GM20431 (cell line): Measurements from ENCODE around the gene CYTH1.

Experiments
- in situ Hi-C: fragments of 300-500 bp; cut with MseI, MboI; formaldehyde crosslinking; loops from one replicate; pipeline ENCODE4 v1.15.0; 2020; ENCODE audit warnings: low sequenced_read_pairs; ENCODE audit not compliant: unreplicated experiment

Gene CYTH1

DNA sequence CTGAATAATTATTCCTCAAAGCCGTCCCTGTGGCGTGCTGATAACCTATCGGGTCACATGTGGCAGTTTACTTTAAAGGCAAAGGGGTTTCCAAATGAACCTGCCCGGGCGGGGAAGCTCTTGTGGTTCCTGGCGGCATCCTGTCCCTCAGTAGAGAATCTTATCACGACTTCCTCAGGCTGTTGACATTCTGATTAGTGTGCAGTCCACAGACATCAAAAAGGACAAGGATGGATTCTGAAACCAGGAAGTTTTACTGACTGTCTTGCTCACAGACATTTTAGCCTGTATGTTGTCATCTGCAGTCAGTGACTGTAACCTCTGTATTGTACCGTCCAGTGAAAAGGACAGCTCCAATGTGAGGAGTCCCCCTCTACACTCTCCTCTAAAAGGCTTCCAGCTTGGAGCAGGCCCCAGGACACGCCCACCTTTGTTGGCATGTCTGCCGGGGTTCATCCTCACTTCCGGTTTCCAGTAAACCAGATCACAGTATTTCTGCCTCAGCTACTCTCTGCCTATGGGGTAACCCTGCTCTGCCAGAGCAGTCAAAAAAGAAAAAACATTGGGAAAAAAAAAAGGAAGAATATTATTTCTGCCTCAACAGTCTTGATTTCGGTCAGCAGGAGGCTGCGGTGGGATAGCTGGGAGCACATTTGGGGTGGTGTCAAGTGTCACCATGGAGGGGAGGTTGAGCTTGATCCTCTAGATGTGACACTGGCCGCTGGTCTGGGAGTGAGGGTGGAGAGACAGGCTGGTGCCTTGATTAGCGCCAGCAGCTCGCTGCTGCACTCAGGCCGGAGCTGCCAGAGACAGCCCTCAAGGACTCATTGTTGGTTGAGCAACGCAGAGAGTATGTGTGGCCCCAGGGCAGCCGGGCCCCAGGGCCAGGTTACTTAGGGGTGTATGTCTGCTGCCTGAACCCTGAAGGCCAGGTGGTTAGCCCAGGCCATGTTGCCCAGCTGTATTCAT, 115.8 kb downstream of the CYTH1 start:
- in situ Hi-C loops: no loop called here

DNA sequence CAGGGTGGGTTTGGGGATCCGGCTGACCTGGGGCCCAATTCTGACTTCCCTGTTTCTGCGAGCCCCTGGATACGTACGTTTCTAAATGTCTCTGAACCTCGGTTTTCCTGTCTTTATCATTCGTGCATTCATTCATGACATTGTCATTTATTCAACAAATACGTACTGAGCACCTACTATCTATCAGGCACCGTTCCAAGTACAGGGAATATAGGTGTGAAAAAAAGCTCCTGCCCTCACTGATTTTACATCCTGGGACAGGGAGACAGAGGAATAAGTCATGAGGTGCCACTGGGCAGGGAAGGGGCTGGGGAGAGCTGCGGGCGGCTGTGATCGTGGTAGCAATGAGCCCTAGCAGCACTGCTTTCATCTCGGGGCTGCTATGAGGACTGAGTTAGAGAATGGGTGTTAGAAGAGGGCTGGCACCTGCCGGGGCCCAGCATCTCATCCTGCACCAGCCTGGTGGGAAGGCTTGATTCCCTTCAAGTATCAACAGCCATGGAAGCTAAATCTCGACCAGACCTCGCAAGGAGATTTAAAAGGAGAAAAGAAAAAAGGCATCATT, 116.6 kb downstream of the CYTH1 start:
- in situ Hi-C loops: no loop called here

DNA sequence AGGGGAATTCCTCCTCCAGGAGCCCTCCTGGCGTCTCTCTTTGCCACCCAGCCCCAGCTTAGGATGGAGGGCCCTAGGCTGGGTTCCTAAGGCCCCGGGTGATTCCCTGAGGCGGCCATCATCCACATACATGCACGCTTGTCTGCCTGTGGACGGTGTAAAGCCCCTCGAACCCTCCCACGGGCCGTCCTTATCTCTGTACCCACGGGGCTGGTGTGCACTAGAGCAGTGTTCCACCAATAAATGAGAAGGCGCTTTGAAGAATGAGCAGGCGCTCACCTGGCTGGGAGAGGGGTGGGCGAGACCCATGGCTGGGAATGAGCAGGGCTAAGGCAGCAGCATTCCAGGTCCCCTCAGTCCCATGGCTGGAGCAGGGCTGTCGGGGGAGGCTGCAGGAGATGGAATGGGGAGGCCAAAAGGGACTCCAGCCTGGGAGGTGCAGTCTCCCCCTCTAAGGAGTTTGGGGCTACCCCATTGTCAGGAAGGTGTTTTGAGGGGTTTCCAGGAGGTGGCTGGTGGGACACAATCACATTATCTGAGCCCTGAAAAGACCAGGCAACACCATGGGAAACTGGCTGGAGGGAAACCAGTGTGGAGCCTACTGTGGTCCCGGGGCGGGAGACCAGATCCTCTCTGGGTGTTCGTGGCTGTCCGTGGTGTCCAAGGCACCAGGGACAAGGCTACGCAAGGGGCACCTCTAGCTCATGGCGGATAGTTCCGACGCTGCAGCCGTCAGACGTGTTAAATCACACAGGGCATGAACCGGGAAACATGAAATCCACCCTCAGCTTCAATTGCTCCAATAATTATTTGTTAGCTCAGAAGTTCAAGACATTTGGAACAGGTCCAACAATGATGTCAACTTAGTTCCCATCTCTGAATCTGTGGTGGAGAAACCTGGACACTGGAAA, 117.3 kb downstream of the CYTH1 start:
- in situ Hi-C loops: no loop called here

DNA sequence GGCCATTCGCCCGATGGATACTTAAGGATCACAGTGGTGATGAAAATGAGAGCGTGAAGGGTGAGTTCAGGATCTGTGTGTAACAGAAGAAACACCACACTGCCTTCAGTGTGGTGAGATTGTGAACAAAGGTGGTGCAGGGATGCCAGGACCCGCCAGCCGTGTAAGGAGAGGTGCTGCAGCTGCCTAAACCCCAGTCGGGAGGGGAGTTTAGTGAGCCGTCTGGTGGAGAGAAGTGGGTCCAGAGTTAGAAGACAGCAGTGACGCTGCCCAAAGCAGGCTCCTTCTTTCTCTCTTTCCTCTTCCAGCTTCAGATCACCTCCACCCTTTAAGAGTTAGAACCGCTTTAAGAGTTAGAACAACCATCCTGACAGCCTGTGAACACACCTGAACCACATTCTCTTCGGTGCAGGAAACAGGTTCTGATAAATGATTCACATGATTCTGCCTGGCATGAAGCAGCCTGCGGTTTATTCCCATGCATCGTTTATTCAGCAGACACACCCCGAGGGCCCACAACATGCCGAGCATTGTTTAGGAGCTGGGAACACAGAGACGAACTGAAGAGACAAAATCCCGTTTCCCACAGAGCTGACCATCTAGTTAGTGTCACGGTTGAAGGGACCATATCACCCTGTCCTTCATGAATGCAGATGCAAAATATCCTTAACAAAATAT, 120.8 kb downstream of the CYTH1 start:
- in situ Hi-C loops: no loop called here

DNA sequence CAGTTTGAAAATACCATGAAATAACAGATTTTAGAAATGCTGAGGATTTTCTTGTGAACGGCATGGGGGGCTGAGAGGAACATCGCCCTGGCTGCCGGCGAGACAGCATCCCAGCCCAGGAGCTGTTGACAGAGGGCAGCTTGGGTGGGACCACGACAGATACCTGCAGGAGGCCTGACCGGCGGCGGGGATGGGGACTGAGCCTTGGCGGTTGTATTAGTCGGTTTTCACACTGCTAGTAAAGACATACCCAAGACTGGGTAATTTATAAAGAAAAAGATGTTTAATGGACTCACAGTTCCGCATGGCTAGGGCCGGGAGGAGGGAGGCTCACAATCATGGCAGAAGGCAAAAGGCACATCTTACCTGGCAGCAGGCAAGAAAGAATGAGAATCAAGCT, 122.5 kb downstream of the CYTH1 start:
- in situ Hi-C loops: no loop called here

DNA sequence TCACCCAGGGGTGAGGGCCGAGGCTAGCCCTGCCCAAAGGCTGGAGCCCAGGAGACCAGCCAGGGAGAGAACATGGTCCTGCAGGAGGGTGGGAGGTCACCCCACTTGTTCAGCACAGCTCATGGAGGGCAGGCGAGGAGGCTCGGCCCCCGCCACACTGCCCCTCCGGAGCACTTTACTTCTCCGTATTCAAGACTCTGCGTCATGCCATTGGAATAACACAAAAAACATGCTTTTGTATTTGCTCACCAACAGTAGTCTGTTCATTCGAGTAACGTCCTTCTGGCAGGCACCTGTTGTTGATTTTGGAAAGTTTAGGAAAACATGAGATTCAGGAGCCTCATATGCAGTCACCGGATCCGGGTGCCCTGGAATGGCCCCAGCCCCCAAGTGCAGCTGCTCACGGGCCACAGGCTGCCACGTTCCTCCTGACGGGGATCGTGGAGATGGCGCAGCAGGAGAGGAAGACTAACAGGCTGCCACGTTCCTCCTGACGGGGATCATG, 123.7 kb downstream of the CYTH1 start:
- in situ Hi-C loops: no loop called here

DNA sequence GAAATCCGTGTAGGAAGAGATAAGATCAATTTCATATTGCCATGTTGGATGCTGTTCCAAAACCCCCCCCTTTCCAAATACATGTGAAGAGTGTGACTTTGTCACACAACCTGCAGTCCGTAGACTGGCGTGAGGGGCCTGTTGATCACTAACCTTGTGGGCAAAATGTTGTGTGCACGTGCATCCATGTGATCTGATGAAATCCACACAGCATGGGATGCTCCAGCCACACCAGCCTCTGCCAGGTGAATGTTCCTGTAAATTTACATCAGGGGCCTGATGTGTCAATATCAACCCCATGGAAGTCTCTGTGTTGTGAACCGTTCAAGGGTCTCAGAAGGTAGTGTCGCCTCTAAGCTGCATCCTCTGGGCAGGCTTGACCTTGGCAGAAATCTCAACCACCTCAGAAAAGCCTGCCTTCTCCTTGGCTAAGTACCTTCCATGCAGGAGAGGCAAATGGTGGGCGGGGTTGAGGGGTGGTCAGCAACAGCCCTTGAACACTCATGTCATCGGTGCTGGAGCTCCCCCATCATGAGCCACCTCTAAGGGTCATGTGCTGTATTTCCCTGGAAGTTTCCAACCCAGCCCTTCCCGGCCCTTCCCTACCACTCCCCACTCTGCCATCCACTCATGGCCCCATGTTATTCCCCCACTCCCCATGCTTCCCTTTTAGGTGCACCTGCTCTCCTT, 126.7 kb downstream of the CYTH1 start:
- in situ Hi-C loops: no loop called here

DNA sequence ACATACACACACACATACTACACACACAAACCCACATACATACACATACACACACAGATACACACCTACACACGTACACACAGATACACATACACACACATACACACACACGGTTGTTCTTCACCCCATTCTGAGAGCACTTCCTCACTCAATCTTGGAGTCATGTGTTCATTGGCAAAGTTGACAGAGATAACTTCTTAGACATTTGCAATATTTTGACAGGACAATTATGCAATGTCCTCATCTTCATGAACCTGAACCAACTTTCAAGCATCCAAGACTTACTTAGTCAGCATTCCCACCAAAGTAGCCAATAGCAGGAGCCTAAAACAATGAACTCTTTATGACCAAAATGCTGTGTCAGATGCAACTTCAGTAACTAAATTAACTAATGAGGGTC, 127.7 kb downstream of the CYTH1 start:
- in situ Hi-C loops: no loop called here

DNA sequence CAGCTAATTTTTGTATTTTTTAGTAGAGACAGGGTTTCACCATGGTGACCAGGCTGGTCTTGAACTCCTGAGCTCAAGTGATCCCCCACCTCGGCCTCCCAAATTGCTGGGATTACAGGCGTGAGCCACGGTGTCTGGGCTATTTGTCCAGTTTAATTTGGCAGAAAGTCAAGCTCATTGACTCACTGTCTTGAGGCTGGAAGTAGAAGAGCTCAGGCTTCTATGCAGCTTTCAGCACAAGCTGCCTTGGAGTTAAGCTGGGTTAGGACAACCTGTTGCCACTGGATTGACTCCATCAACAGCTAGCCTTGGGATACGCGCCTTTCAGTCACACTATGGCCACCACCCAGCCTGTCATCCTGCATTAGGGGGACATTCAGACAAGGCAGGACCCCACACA, 128.7 kb downstream of the CYTH1 start:
- in situ Hi-C loops: no loop called here

DNA sequence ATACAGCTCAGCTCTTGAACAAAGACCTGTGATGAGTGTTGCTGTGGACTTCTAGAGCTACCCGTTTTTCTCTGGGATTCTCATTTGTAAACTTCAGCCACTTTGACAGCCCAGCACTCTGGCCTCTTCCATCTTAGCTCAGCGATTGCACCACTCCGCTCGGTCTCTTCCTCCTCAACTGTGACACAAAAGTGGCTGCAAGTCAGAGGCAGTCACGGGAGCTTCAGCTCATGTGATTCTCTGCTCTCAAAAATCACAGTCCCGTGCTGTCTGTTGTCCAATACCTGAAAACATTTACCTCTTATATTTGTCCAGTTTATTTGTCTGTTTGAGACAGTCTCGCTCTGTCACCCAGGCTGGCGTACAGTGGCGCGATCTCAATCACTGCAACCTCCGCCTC, 129.2 kb downstream of the CYTH1 start:
- in situ Hi-C loops: no loop called here

DNA sequence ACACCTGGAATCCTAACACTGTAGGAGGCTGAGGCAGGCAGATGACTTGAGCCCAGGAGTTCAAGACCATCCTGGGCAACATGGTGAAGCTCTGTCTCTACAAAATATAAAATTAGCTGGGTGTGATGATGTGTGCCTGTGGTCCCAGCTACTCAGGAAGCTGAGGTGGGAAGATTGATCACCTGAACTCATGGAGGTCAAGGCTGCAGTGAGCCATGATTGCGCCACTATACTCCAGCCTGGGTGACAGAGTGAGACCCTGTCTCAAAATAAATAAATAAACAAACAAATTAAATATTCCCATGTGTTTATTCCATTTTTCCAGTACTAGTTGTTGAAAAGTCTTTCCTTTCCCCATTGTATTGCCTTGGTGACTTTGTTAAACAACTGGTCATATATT, 130.0 kb downstream of the CYTH1 start:
- in situ Hi-C loops: no loop called here

DNA sequence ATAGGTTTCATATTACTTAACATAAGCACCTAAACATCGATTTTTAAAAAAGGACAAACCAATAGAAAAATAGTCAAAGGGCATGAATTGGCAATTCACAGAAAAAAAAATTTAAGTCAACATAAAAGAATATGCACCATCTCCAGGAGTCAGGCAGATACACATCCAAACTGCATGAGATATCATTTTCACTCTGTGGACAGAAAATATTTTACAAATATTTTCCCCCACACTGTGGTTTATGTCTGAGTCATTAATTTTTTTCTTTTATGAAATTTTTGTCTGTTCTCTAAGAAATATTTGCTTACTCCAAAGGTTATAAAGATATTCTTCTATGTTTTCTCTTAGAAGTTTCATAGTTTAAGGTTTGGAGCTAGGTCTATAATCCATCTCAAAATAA, 130.5 kb downstream of the CYTH1 start:
- in situ Hi-C loops: no loop called here

DNA sequence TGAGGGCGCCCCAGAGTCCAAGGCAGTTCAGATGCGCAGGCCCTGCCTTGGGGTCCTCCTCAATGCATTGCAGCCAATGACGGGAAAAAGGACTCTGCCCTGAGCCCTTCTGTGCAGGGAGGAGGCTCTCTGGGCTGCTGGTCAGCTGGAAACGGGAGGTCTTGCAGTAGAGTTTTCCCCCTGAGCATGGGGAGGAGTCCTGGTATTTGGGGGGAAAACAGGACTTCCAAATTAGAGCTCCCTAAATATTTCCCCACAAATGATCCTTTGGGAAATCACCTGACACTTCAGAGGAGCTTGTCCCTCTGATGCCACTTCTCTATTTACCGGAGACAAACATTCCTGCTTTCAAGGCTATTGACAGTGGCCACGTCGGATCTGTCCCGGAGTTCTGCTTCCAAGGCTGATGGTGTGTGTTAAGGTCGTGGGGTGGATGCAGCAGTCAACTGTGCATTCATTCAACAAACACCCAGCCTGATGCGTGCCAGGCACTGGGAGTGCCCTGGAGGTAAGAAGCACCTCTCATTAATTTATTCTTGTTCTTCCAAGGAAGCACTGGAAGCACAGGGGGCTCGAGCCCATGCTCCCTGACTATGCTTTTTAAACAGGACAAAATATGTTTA, 131.9 kb downstream of the CYTH1 start:
- in situ Hi-C loops: no loop called here

DNA sequence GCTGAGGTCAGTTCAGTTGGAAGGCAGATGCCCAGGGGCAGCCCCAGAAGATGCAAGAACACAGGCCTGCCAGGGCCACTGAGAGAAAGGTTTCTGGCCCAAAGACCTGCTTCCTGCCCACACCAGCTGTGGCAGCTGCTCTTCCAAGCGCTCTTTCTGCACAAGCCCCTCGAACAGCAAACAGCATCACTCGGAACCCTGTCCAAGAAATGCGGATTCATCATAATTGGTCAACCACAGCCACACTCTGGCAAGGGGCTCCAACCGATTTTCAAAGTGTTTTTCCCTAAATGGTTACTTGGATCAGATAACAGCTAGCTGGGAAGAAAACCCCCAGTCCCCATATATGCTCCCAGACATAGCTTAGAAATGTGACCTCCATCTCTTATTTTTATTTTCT, 133.8 kb downstream of the CYTH1 start:
- in situ Hi-C loops: no loop called here

DNA sequence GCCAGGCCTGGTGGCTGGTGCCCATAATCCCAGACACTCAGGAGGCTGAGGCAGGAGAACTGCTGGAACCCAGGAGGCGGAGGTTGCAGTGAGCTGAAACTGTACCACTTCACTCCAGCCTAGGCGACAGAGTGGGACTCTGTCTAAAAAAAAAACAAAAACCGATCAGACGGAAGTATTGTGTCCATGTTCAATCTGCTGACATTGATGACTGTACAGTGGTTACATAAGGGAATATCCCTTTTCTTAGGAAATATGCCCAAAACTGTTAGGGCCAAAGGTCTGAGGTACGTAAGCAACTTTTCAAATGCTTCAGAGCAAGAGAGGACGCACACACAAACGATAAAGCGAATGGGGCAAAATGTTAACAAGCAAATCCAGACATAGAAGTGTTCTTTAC, 135.0 kb downstream of the CYTH1 start:
- in situ Hi-C loops: no loop called here

DNA sequence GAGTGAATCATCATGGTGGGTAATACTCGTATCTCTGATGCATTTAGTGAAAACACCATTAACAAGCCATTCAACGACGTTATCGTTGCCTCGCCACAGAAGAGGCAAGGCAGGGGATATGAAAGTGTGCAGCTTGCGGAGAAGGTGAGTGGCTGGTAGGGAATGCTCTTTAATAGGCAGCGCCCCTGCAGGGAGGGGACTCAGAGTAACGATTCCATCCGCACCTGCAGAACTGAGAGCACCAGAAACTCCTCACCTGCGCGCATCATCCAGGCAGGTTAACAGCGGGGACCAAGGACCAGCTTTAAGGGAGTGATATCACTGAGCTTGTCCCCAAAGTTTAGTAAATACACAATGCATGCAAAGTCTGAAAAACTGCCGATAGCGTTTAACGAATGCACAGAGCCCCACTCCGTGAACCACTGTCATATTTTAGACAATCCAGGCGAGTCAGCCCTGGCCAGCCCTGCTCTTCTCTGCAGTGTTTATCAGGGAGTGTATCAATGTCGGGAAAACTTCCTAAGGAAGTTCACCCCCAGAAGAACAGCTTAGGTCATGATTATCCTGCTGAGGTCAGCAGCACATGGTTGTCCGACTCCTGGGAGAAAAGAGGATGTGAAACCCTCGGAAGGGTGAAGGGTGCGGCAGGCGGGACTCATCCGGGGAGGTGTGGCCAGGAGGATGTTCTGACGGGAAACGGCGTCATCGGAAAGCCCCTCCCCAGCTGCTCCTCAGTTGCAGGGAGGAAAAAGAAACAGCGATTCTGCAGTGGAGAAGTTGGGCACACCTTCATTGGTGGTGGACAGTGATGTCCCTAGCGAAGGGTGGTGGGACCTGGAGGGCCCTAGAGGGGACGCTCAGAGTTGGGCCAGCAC, 136.4 kb downstream of the CYTH1 start:
- in situ Hi-C loops: no loop called here

DNA sequence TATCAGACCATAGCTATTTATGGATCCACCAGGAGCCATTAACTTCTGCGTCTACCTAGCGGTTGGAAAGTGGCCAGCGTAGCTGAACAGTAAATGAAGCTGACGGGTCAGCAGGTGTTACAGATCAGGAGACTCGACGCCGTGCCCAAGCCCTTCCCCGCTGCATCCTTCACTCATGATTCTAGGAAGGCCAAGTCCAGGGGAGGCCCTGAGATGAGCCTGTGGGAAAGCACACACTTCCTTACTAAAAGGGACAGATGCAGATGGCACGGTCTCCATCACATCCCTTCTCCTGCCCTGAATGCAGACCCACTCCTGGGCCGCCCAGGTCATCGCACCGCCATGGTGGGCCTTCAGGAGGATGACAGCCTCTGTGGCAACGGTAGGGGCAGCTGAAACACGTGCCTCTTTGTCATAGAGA, 137.1 kb downstream of the CYTH1 start:
- in situ Hi-C loops: no loop called here

DNA sequence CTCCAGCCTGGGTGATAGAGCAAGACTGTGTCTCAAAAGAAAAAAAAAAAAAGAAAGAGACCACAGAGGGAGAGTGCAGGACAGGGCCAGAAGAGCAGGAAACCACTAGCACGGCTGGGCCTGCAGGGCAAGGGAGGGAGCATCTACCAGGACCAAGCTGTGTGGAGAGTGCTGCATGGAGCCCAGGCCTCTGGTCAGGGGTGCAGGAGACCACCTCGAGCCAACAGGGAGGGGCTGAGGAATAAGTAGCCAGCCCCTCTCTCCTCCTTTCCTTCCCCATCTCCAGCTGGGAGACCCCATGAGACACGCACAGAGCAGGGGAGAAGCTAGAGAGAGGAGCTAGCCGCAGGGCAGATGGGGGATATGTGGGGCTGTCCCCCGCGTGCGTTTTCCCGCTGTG, 137.8 kb downstream of the CYTH1 start:
- in situ Hi-C loops: no loop called here
